HepG2 (cell line): ENCODE measurements around the gene MICAL3. TPM values are rescaled to one million over a fixed set of nuclear protein-coding genes. Genes with fewer than 3 reads are reported as not detected.
A peak's percentile ranks its signal among the peaks of the same experiment; 100 is the strongest.

ENCODE experiments used
- ATAC-seq: fragments of 200-7000 bp; cut with Tn5 transposase; 3 replicates; pipeline ENCODE4 v1.9.1; 2020; ENCODE audit warnings: mild to moderate bottlenecking, moderate library complexity
- BruUV-seq: library from RNA; stranded (reverse); fragments of 400-500 nt; replicated peaks from 2 replicates; lab custom pipeline; 2021; lab: Mats Ljungman, UMichigan
- CTCF ChIA-PET: fragments of 300-600 bp; formaldehyde crosslinking; extraction: SDS; loops from one replicate; lab custom pipeline; 2021; ENCODE audit warnings: low total read pairs, inconsistent platforms, low intra/inter-chr PET ratio; lab: Yijun Ruan, JAX
- POLR2A ChIA-PET: fragments of 350-600 bp; sonication (Branson Sonifier 250); formaldehyde crosslinking; loops from one replicate; lab custom pipeline; 2020; ENCODE audit warnings: antibody characterized with exemption, inconsistent platforms; lab: Yijun Ruan, JAX
- DNase-seq: peaks from one replicate; pipeline ENCODE4 v3.0.0-alpha.2; 2015; ENCODE audit warnings: low spot score
- FAIRE-seq: peaks from 3 replicates; lab custom pipeline; 2011; peaks lifted over from hg19 to GRCh38; lab: Jason Lieb, UNC
- H2AFZ ChIP-seq: one replicate; pipeline ENCODE4 v1.6.1; 2011; ENCODE audit warnings: low read length, inconsistent platforms
- H3K27ac ChIP-seq: fragments of 300-600 bp; 3 replicates; pipeline ENCODE4 v1.8.0; 2011; ENCODE audit warnings: mixed run types, mild to moderate bottlenecking, mixed read lengths, low read length, inconsistent platforms; ENCODE audit not compliant: insufficient read depth; ENCODE audit errors: extremely low read length
- H3K27me3 ChIP-seq, 2 experiments: fragments of 200-600 bp in 1 of 2; 2 replicates in 1 of 2; 3 replicates in 1 of 2; pipeline versions ENCODE4 v1.6.0 to v1.8.0; 2011; ENCODE audit warnings: low read length in 2 of 2, mild to moderate bottlenecking in 2 of 2, moderate library complexity in 2 of 2, inconsistent platforms in 1 of 2; ENCODE audit not compliant: insufficient read depth in 2 of 2, control insufficient read depth in 1 of 2
- H3K36me3 ChIP-seq, 2 experiments: fragments of 200-600 bp in 1 of 2; replicated peaks in 1 of 2; 2 replicates in 1 of 2; 3 replicates in 1 of 2; pipeline versions ENCODE4 v1.5.1 to v1.8.0; 2011; ENCODE audit warnings: low read length in 2 of 2, inconsistent platforms in 1 of 2; ENCODE audit not compliant: insufficient read depth in 2 of 2, control insufficient read depth in 1 of 2
- H3K4me1 ChIP-seq: 2 replicates; pipeline ENCODE4 v1.5.1; 2012; ENCODE audit warnings: low read length, inconsistent platforms; ENCODE audit not compliant: insufficient read depth
- H3K4me2 ChIP-seq: 2 replicates; pipeline ENCODE4 v1.6.0; 2011; ENCODE audit warnings: low read depth, low read length, inconsistent platforms
- H3K4me3 ChIP-seq, 3 experiments: fragments of 200-600 bp in 1 of 3; sonication (generic), shearing (Covaris generic) in 1 of 3; replicated peaks in 1 of 3; 2 replicates each; pipeline ENCODE4 v1.5.1; 2011 to 2016; ENCODE audit warnings: low read length in 3 of 3, inconsistent platforms in 2 of 3, low read depth in 2 of 3, mild to moderate bottlenecking in 2 of 3, control low read depth in 1 of 3, mixed read lengths in 1 of 3; ENCODE audit not compliant: insufficient read depth in 1 of 3
- H3K79me2 ChIP-seq: one replicate; pipeline ENCODE4 v1.6.1; 2011; ENCODE audit warnings: low read length, inconsistent platforms; ENCODE audit not compliant: insufficient read depth
- H3K9ac ChIP-seq: 2 replicates; pipeline ENCODE4 v1.6.0; 2011; ENCODE audit warnings: mild to moderate bottlenecking, low read depth, low read length, inconsistent platforms; ENCODE audit not compliant: insufficient read depth
- H3K9me3 ChIP-seq: 2 replicates; pipeline ENCODE4 v1.5.1; 2012; ENCODE audit warnings: mild to moderate bottlenecking, low read length
- H4K20me1 ChIP-seq: 2 replicates; pipeline ENCODE4 v1.6.0; 2011; ENCODE audit warnings: inconsistent platforms, mild to moderate bottlenecking, low read length, moderate library complexity; ENCODE audit not compliant: insufficient read depth
- ATF7-NPFF ChIP-seq: sonication (generic); formaldehyde crosslinking; IDR thresholded peaks from 2 replicates; pipeline ENCODE4 v1.8.1; 2023; ENCODE audit warnings: mild to moderate bottlenecking, low read depth, missing genetic modification reagents, moderate library complexity
- CSRNP2 ChIP-seq: sonication (generic); formaldehyde crosslinking; conservative IDR thresholded peaks from 2 replicates; pipeline ENCODE4 v1.8.0; 2022; ENCODE audit warnings: low read depth, missing genetic modification reagents
- EP300 ChIP-seq, 3 experiments: sonication (generic) in 1 of 3; formaldehyde crosslinking in 1 of 3; IDR thresholded peaks; 2 replicates each; pipeline versions ENCODE4 v1.5.1 to v1.6.1; 2011 to 2020; ENCODE audit warnings: low read depth in 2 of 3, low read length in 2 of 3, borderline replicate concordance in 1 of 3, improper control_type of control experiment in 1 of 3, mild to moderate bottlenecking in 1 of 3, missing genetic modification reagents in 1 of 3, moderate library complexity in 1 of 3
- KLF13 ChIP-seq: sonication (generic); formaldehyde crosslinking; IDR thresholded peaks from 2 replicates; pipeline ENCODE4 v1.4.0; 2020; ENCODE audit warnings: mild to moderate bottlenecking, missing genetic modification reagents
- MAZ ChIP-seq, 2 experiments: sonication (generic) in 1 of 2; formaldehyde crosslinking in 1 of 2; IDR thresholded peaks; 2 replicates each; pipeline versions ENCODE4 v1.5.0 to v1.6.1; 2012 to 2020; ENCODE audit warnings: low read depth in 2 of 2, mild to moderate bottlenecking in 2 of 2, borderline replicate concordance in 1 of 2, improper control_type of control experiment in 1 of 2, low read length in 1 of 2, missing genetic modification reagents in 1 of 2, moderate library complexity in 1 of 2
- MNT ChIP-seq: fragments of 450-650 bp; IDR thresholded peaks from 2 replicates; pipeline ENCODE4 v1.6.1; 2016
- ZNF318 ChIP-seq: sonication (generic); formaldehyde crosslinking; IDR thresholded peaks from 2 replicates; pipeline ENCODE4 v1.4.0; 2020; ENCODE audit warnings: mild to moderate bottlenecking, missing genetic modification reagents
- ZNF362 ChIP-seq: sonication (generic); formaldehyde crosslinking; IDR thresholded peaks from 2 replicates; pipeline ENCODE4 v1.4.0; 2020; ENCODE audit warnings: missing genetic modification reagents, mild to moderate bottlenecking, borderline replicate concordance
- WGBS: methylation state at CpG from one replicate; pipeline ENCODE4 v1.1.6; 2017; ENCODE audit warnings: low lambda C conversion rate; 5-methylcytosine and 5-hydroxymethylcytosine counted together
- in situ Hi-C: cut with HindIII; loops from 2 replicates; pipeline ENCODE4 v1.10.0; 2017; ENCODE audit warnings: low pct_unique_long_range_greater_than_20kb; ENCODE audit not compliant: extremely low pct_ligation_motif_present
- intact Hi-C: fragments of 100-400 bp; cut with micrococcal nuclease; formaldehyde crosslinking; loops from one replicate; pipeline ENCODE4 v1.10.0; 2022; ENCODE audit not compliant: unreplicated experiment
- polyA plus RNA-seq, 8 experiments: library from polyadenylated mRNA; depleted of rRNA in 3 of 8; stranded (reverse) in 7 of 8; unstranded in 1 of 8; fragments of >200 nt; fragmentation: Illumina TruSeq in 4 of 8; extraction: Trizol in 4 of 8; gene quantifications; 2 replicates each; pipeline versions ENCODE4 v1.2.1 to v1.2.3, GENCODE V29; 2011 to 2016; ENCODE audit warnings: low read depth in 4 of 8, missing spikeins in 1 of 8, mixed read lengths in 1 of 8; ENCODE audit not compliant: insufficient read depth in 1 of 8
- total RNA-seq, 5 experiments: library from RNA; depleted of rRNA; stranded (reverse); fragments of >200 nt; fragmentation: Illumina TruSeq; extraction: Trizol; gene quantifications; 2 replicates each; pipeline ENCODE4 v1.2.3, GENCODE V29; 2016; ENCODE audit warnings: low read depth in 1 of 5

The MICAL3 gene
- total and polyA plus RNA-seq, 2 of the 13 experiments (the other 11 are each of a cell fraction or from before 2014, with no cell fraction given), result 5.3 to 12.5 TPM

GRCh38 chr22:17954200-17954859 lies 70.0 kb downstream of the MICAL3 start:
- ChIA-PET POLR2A (no interaction called here), CTCF (no interaction called here)
- no peaks in the 10 kb centered on the region for H4K20me1 ChIP-seq
- H3K9me3 ChIP-seq, result no peaks in the 10 kb centered on the region
- intact Hi-C loops (loop anchor here (5.0 to 10.0 kb wide), 2 partner anchors 48 to 60 kb away; no protein-coding TSS in a partner anchor), in situ Hi-C loops (no loop called here)
- no peaks in the 10 kb centered on the region for H3K27me3 ChIP-seq
- DNase-seq (peak; percentile 81), FAIRE-seq (peak; percentile 98), ATAC-seq (peak; percentile 90)
- peaks cover 0 to 3% of the 10 kb centered on the region in 2 experiments; a peak in 1 of 5 replicates for H3K36me3 ChIP-seq
- no peak overlapping the region for H2AFZ ChIP-seq
- peak overlapping the region in 1 of 3 experiments; percentile 22; a peak in 1 of 6 replicates for H3K4me3 ChIP-seq
- WGBS, result 20% methylated on average over 9 of the region's 10 CpGs
- no TSS peak for BruUV-seq
- H3K27ac ChIP-seq, result peak overlapping the region; percentile 63
- peaks cover 55% of the 10 kb centered on the region for H3K79me2 ChIP-seq
- peaks cover 70% of the 10 kb centered on the region for H3K4me1 ChIP-seq
- H3K9ac ChIP-seq, result no peak overlapping the region
- H3K4me2 ChIP-seq, result peak overlapping the region; percentile 73
- TF ChIP-seq EP300 (IDR thresholded peaks at IDR 0.05; ENCODE audit: low read depth in 2 of 2, low read length in 2 of 2) (no peak; a peak in 1 of 4 replicates), EP300 (CRISPR knock-in tag; IDR thresholded peaks at IDR 0.05; ENCODE audit: borderline replicate concordance) (no peak), CSRNP2 (CRISPR knock-in tag) (no peak), ZNF362 (CRISPR knock-in tag) (peak; percentile 80), ATF7-NPFF (no peak), MNT (no peak), KLF13 (no peak), MAZ (IDR thresholded peaks at IDR 0.05; ENCODE audit: borderline replicate concordance, low read depth, low read length) (no peak), MAZ (CRISPR knock-in tag; IDR thresholded peaks at IDR 0.05; ENCODE audit: low read depth) (no peak), ZNF318 (CRISPR knock-in tag) (no peak)
